GM19372 (cell line): ENCODE results near the gene MUTYH.

Experiments
- ATAC-seq: cut with Tn5 transposase; IDR thresholded peaks from one replicate; pipeline ENCODE4 v1.9.1; 2021; ENCODE audit warnings: mild to moderate bottlenecking, low read depth, moderate library complexity; ENCODE audit not compliant: unreplicated experiment

The MUTYH gene

DNA sequence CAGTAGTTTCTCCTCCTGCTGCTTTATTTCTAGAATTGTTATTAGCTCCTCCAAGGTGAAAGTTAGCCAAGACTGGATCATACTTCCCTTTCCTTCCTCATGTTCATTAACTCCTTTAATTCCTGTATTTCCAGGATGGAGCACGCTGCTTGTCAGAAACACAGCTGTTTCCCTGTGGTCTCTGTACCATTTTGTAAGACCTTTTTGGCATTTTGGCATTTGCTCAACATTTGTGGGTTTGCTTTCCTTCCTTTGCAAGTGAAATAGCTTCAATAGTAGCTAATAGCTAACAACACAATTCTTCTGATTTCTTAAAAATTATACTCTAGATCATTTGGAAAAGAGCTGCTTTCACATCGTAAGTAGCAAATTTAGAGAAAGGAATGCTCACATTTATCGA is 57.9 kb downstream of the MUTYH start:
- ATAC-seq: no peak
